IPS-NIHi11 (cell line): ENCODE results near the gene SH2D2A.
"Not testable (repeated sequence)": the region's sequence is repeated elsewhere in the genome, so short reads cannot be mapped to it uniquely, and the experiment has no call there.

Experiments
- DNase-seq: peaks from one replicate; pipeline ENCODE4 v3.0.0; 2012; ENCODE audit warnings: mixed read lengths, low spot score

Gene SH2D2A

GRCh38 chr1:156768610-156769295, 47.9 kb downstream of the SH2D2A start:
- DNase-seq = no peak

GRCh38 chr1:156767879-156768604, 48.6 kb downstream of the SH2D2A start:
- peak; percentile 41 for DNase-seq

GRCh38 chr1:156767101-156767878, 49.4 kb downstream of the SH2D2A start, which contains the start of gene PRCC:
PRCC (plus strand) TSS chr1:156767535; CDS start chr1:156767772, 237 bp downstream.
- DNase-seq = peak; percentile 87

GRCh38 chr1:156766298-156767100, 50.1 kb downstream of the SH2D2A start:
- DNase-seq = no peak

- no peak for DNase-seq
Measured at GRCh38 chr1:156765666-156766065, 51.0 kb downstream of the SH2D2A start.

GRCh38 chr1:156765136-156765535, 51.5 kb downstream of the SH2D2A start:
- not testable (repeated sequence) for DNase-seq

- DNase-seq = no peak
Measured at GRCh38 chr1:156760796-156761104, 55.9 kb downstream of the SH2D2A start.

GRCh38 chr1:156760092-156760795, 56.4 kb downstream of the SH2D2A start:
- no peak for DNase-seq

- not testable (repeated sequence) for DNase-seq
Measured at GRCh38 chr1:156757572-156758253, 58.9 kb downstream of the SH2D2A start.

- DNase-seq = no peak
Measured at GRCh38 chr1:156756355-156756754, 60.3 kb downstream of the SH2D2A start.
